Measurements from ENCODE around the gene GIGYF1. TPM values are rescaled to one million over a fixed set of nuclear protein-coding genes. Genes with fewer than 3 reads are reported as not detected.

GIGYF1 gene
- total and polyA plus RNA-seq, 2 of the 4 experiments (the other 2 are of a cell fraction) = 3.0 to 10.7 TPM

DNA sequence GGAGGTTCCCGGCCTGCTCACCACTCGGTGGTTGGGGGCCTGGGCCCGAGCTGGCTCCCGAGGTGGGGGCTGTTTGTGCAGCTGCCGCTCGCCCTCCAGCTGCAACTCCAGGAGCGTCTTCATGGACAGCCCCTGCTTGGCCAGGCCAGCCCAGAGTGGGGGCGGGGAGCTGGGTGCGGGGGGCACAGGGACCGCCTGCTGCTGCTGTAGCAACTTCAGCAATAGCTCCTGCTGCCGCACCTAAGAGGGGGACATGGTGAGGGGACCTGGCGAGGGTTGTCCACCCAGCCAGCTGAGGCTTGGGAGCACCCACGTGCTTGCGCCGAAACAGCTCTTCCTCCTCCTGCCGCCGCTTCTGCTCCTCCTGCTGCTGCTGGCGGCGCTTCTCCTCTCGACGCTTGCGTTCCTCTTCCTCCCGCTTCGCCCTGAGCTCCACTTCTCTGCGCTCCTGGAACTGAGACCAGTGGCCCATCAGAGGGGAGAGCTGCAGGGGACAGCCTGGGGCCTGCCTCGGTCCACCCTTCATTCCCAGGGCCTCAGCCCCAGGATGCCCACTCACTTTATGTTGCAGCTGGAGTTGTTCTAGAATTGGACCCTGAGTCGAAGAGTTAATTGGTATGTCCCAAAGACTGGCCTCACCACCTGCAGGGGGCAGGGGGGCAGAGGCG is 10.9 kb downstream of the GIGYF1 start:
- dilution Hi-C loops (cut with HindIII; ENCODE audit: low sequenced_read_pairs, unreplicated experiment) = no loop called here
- no TSS peak for BruUV-seq (replicated peaks)

More for the DNA sequence above, 10.9 kb downstream of the GIGYF1 start:
- Histone ChIP-seq H3K36me3 (ENCODE audit: control insufficient read depth, insufficient read depth, low read length) (peaks cover 87% of the 10 kb centered on the region), H3K18ac (ENCODE audit: low read depth, low read length) (no peak overlapping the region), H4K5ac (ENCODE audit: low read depth, low read length) (no peak overlapping the region), H3K9ac (ENCODE audit: low read depth, low read length) (no peak overlapping the region), H3K79me1 (ENCODE audit: low read depth in 1 of 2, low read length in 2 of 2) (peaks cover 6 to 34% of the 10 kb centered on the region in 2 experiments), H2BK20ac (ENCODE audit: low read depth, low read length) (no peak overlapping the region), H3K23ac (ENCODE audit: low read depth, low read length) (no peak overlapping the region), H3K4ac (ENCODE audit: low read depth, low read length) (no peak overlapping the region), H2BK120ac (ENCODE audit: low read depth, low read length) (no peak overlapping the region), H3K9me3 (ENCODE audit: control insufficient read depth, insufficient read depth, low read length) (no peaks in the 10 kb centered on the region), H2AK5ac (ENCODE audit: low read depth, low read length) (no peak overlapping the region), H2AFZ (replicated peaks; ENCODE audit: low read length, poor library complexity) (no peak overlapping the region), H2BK15ac (ENCODE audit: low read depth, low read length) (no peak overlapping the region), H4K20me1 (ENCODE audit: insufficient read depth, low read length) (peaks cover 38% of the 10 kb centered on the region), H3K4me1 (ENCODE audit: control insufficient read depth, insufficient read depth, low read length) (peaks cover 9% of the 10 kb centered on the region), H3K14ac (replicated peaks; ENCODE audit: low read depth, low read length) (no peak overlapping the region), H4K91ac (ENCODE audit: insufficient read depth, low read depth, low read length) (no peak overlapping the region), H3K56ac (ENCODE audit: extremely low read depth, insufficient read depth, low read length) (no peak overlapping the region), H3K27ac (ENCODE audit: insufficient read depth, low read length) (no peak overlapping the region), H3K4me3 (ENCODE audit: insufficient read depth, low read depth, low read length) (no peak overlapping the region), H2AK9ac (replicated peaks; ENCODE audit: low read depth, low read length, poor library complexity) (peak overlapping the region; percentile 3), H3K27me3 (ENCODE audit: control insufficient read depth, insufficient read depth, low read length) (no peaks in the 10 kb centered on the region), H2BK5ac (ENCODE audit: low read depth, low read length, poor library complexity, severe bottlenecking) (no peak overlapping the region), H3K9me1 (ENCODE audit: insufficient read depth, low read length) (no peaks in the 10 kb centered on the region), H4K8ac (ENCODE audit: low read depth in 2 of 2, low read length in 2 of 2) (no peak overlapping the region), H3K4me2 (ENCODE audit: low read depth, low read length) (no peak overlapping the region)
- in situ Hi-C loops (cut with MboI; ENCODE audit: low sequenced_read_pairs) = no loop called here
- intact Hi-C loops (cut with micrococcal nuclease) = no loop called here
- CTCF ChIA-PET = interaction anchor here (0.8 kb wide), 1 partner anchor 9 kb away, joined by 3 read pairs; no protein-coding TSS in a partner anchor
- ATAC-seq (ENCODE audit: low read depth) (no peak), DNase-seq (no peak)
- no peak for TF ChIP-seq RFX5 (IDR thresholded peaks at IDR 0.05; ENCODE audit: low read depth, low read length)
- no peak for TF ChIP-seq SMC3 (IDR thresholded peaks at IDR 0.05; ENCODE audit: low read depth, low read length)
- TF ChIP-seq RAD21 (IDR thresholded peaks at IDR 0.05; ENCODE audit: low read length) = no peak
- no peak for TF ChIP-seq RCOR1 (IDR thresholded peaks at IDR 0.05; ENCODE audit: insufficient replicate concordance, low read length)
- TF ChIP-seq MAFK (IDR thresholded peaks at IDR 0.05; ENCODE audit: low read depth, low read length) = no peak
- no peak for TF ChIP-seq USF2 (IDR thresholded peaks at IDR 0.05; ENCODE audit: low read depth, low read length)
- TF ChIP-seq CHD1 (IDR thresholded peaks at IDR 0.05; ENCODE audit: low read depth, low read length) = no peak
- WGBS, 2 experiments (ENCODE audit: extremely low coverage in 2 of 2, insufficient read length in 1 of 2) = 96% methylated on average over 14 of the region's 28 CpGs; no CpG with 5 or more reads in 1 of the 2 experiments
- POLR2A ChIA-PET (ENCODE audit: unreplicated experiment) = no interaction called here

All from IMR-90 (cell line).